ENCODE results near the gene MT1M. TPM values are rescaled to one million over a fixed set of nuclear protein-coding genes. Genes with fewer than 3 reads are reported as not detected.
A peak's percentile ranks its signal among the peaks of the same experiment; 100 is the strongest.

The MT1M gene
- polyA plus RNA-seq, 2 of the 4 experiments (the other 2 are of a cell fraction) = not detected

DNA sequence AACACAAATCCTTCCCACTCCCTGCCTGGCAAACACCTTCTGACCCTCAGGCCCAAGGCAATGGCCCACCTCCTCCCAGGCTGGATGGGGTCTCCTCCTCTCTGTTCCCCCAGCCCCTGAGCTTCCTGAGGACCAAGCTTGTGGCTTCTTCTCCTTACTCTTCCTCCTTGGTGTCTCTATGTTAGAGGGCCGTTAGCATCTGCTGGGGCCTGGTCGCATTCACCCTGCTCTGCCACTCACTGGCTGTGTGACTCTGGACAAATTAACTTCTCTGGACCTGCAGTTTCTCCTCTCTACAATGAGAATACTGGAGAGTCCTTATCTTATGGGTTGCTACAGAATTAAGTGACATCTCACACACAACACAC is 24.8 kb upstream of the MT1M start:
- DNase-seq (ENCODE audit: low read depth in 1 of 2, low spot score in 1 of 2) (no peak), FAIRE-seq (no peak), ATAC-seq (no peak)
- ChIA-PET CTCF (interaction anchor here (0.7 to 19.7 kb wide), 8 partner anchors 9 to 275 kb away, joined by 3 to 340 read pairs (median 4); partner anchors contain the start of genes MT1A, MT1B and MT1F), POLR2A (interaction anchor here (1.0 to 10.8 kb wide), 8 partner anchors 14 to 199 kb away, joined by 3 to 185 read pairs (median 10); partner anchors contain the start of genes MT1F and MT1X)
- peak overlapping the region; percentile 93 to 96 for H3K27ac ChIP-seq
- H3K4me2 ChIP-seq = peak overlapping the region; percentile 81
- no peak for TF ChIP-seq EHF (CRISPR knock-in tag; IDR thresholded peaks at IDR 0.05)
- no peak for TF ChIP-seq POLR2AphosphoS2 (conservative IDR thresholded peaks at IDR 0.05; ENCODE audit: low read length)
- 0 out of 2 replicates have a peak, but pooled peaks have one; percentile 37 for TF ChIP-seq HOXA7 (CRISPR knock-in tag; IDR thresholded peaks at IDR 0.05)
- no peak for TF ChIP-seq EHMT2 (IDR thresholded peaks at IDR 0.05; ENCODE audit: low read depth)
- H3K4me1 ChIP-seq = peaks cover 66% of the 10 kb centered on the region
- WGBS (ENCODE audit: missing lambda C conversion rate) = 73% methylated on average over 2 of the region's 2 CpGs
- no peaks in the 10 kb centered on the region for H3K9me3 ChIP-seq
- H3K4me3 ChIP-seq = peak overlapping the region; percentile 34

DNA sequence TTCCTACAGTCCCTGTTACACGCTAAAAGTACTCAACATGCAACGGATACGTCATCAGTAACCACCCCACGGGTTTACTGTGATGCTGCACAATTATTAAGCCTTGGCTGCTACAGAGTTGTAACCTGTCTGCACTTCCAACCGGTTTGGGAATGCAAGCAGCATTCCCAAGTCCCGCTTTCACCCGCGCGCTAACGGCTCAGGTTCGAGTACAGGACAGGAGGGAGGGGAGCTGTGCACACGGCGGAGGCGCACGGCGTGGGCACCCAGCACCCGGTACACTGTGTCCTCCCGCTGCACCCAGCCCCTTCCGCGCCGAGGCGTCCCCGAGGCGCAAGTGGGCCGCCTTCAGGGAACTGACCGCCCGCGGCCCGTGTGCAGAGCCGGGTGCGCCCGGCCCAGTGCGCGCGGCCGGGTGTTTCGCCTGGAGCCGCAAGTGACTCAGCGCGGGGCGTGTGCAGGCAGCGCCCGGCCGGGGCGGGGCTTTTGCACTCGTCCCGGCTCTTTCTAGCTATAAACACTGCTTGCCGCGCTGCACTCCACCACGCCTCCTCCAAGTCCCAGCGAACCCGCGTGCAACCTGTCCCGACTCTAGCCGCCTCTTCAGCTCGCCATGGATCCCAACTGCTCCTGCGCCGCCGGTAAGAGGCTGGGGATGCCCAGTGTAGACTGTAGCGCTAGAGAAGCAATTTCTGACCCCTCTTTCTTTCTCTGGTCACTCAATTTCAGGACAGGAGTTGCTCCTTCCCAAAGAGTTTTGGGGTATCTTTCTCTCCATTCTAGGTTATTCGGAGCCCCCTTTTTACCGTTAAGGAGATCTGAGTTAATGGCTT is 24.2 kb upstream of the MT1M start, which contains the start of gene MT2A:
Gene MT2A (plus strand): TSS at position 542 of the 833 bp plus-strand sequence. CDS start 72 bp downstream, at position 614.
- ChIA-PET POLR2A (interaction anchor here (0.5 to 10.8 kb wide), 21 partner anchors 10 to 206 kb away, joined by 3 to 185 read pairs (median 4); partner anchors contain the start of genes MT1F, MT1X, NUDT21 and OGFOD1), CTCF (interaction anchor here (0.7 to 19.7 kb wide), 9 partner anchors 10 to 181 kb away, joined by 3 to 340 read pairs (median 4); partner anchors contain the start of genes MT1A, MT1B and MT1F)
- WGBS (ENCODE audit: missing lambda C conversion rate) = 4% methylated on average over 53 of the region's 62 CpGs
- peak; percentile 67 to 83 for ATAC-seq
- Histone ChIP-seq H3K4me2 (peak within 1 kb of the TSS; percentile 81), H3K4me1 (peaks cover 66% of the 10 kb centered on the region), H3K4me3 (peak within 1 kb of the TSS; percentile 61), H3K9me3 (no peaks in the 10 kb centered on the region), H3K27ac (peak within 1 kb of the TSS; percentile 93 to 96)
- no peak for FAIRE-seq
- TF ChIP-seq JUNB (IDR thresholded peaks at IDR 0.05) (peak; percentile 35; the same call in 1 of the 2 replicates), HOXB13 (CRISPR knock-in tag; IDR thresholded peaks at IDR 0.05; ENCODE audit: low read depth) (0 out of 2 replicates have a peak, but pooled peaks have one; percentile 14), ZFP36 (IDR thresholded peaks at IDR 0.05; ENCODE audit: borderline replicate concordance, partially characterized antibody) (no peak), FOSL2 (IDR thresholded peaks at IDR 0.05) (peak; percentile 74), FOSL2 (CRISPR knock-in tag; IDR thresholded peaks at IDR 0.05) (peak; percentile 96), JUN (IDR thresholded peaks at IDR 0.05) (peak; percentile 86 to 94), GATA3 (IDR thresholded peaks at IDR 0.05; ENCODE audit: borderline replicate concordance) (0 out of 2 replicates have a peak, but pooled peaks have one; percentile 10), HDAC2 (IDR thresholded peaks at IDR 0.05) (no peak), KDM1A (IDR thresholded peaks at IDR 0.05; ENCODE audit: low read depth) (0 out of 2 replicates have a peak, but pooled peaks have one; percentile 5), RAD21 (conservative IDR thresholded peaks at IDR 0.05 in 1 of 2, IDR thresholded peaks at IDR 0.05 in 1 of 2) (peak in 1 of 2 experiments; percentile 26; a peak in 1 of 5 replicates), POLR2AphosphoS2 (conservative IDR thresholded peaks at IDR 0.05; ENCODE audit: low read length) (no peak), RFX5 (IDR thresholded peaks at IDR 0.05) (peak; percentile 68; the same call in 1 of the 2 replicates), TFCP2L1 (CRISPR knock-in tag; IDR thresholded peaks at IDR 0.05) (no peak), POLR2A (IDR thresholded peaks at IDR 0.05; ENCODE audit: low read length) (peak; percentile 66)
- TF ChIP-seq, protein P1, sequence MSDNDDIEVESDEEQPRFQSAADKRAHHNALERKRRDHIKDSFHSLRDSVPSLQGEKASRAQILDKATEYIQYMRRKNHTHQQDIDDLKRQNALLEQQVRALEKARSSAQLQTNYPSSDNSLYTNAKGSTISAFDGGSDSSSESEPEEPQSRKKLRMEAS (IDR thresholded peaks at IDR 0.05) = peak; percentile 85
- TF ChIP-seq, protein P2, sequence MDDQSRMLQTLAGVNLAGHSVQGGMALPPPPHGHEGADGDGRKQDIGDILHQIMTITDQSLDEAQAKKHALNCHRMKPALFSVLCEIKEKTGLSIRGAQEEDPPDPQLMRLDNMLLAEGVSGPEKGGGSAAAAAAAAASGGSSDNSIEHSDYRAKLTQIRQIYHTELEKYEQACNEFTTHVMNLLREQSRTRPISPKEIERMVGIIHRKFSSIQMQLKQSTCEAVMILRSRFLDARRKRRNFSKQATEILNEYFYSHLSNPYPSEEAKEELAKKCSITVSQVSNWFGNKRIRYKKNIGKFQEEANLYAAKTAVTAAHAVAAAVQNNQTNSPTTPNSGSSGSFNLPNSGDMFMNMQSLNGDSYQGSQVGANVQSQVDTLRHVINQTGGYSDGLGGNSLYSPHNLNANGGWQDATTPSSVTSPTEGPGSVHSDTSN (IDR thresholded peaks at IDR 0.05) = peak; percentile 31; the same call in 1 of the 2 replicates
- TF ChIP-seq, protein P3, sequence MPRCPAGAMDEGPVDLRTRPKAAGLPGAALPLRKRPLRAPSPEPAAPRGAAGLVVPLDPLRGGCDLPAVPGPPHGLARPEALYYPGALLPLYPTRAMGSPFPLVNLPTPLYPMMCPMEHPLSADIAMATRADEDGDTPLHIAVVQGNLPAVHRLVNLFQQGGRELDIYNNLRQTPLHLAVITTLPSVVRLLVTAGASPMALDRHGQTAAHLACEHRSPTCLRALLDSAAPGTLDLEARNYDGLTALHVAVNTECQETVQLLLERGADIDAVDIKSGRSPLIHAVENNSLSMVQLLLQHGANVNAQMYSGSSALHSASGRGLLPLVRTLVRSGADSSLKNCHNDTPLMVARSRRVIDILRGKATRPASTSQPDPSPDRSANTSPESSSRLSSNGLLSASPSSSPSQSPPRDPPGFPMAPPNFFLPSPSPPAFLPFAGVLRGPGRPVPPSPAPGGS (IDR thresholded peaks at IDR 0.05) = peak; percentile 89; the same call in 2 of the 3 replicates
- DNase-seq (ENCODE audit: low read depth in 1 of 2, low spot score in 1 of 2) = peak; percentile 92 to 97
